ENCODE data around the gene PPP3CA. TPM values are rescaled to one million over a fixed set of nuclear protein-coding genes. Genes with fewer than 3 reads are reported as not detected.
"Not testable (repeated sequence)": the region's sequence is repeated elsewhere in the genome, so short reads cannot be mapped to it uniquely, and the experiment has no call there.

The PPP3CA gene
- total and polyA plus RNA-seq, 9 donors = 19.4 to 47.9 (median 37.9) TPM

DNA sequence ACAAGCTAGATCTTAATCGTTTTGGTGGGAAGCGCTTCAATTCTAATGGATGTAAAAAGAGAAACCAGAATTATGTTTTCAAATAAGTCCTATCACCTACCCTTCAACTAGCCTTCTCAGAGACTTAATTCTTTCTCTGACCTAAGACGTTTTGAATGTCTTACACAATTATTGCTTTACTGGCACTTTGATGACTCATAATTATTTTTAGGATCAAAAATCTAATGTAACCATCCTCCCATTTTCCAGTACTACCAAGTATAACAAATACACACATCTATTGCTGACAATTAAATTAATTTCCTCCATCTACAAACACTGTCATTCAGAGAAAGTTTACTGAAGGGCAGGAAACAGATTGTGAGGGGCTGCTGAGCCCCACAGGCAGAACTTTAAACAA lies 108.6 kb downstream of the PPP3CA start:
- TF ChIP-seq, protein P1, sequence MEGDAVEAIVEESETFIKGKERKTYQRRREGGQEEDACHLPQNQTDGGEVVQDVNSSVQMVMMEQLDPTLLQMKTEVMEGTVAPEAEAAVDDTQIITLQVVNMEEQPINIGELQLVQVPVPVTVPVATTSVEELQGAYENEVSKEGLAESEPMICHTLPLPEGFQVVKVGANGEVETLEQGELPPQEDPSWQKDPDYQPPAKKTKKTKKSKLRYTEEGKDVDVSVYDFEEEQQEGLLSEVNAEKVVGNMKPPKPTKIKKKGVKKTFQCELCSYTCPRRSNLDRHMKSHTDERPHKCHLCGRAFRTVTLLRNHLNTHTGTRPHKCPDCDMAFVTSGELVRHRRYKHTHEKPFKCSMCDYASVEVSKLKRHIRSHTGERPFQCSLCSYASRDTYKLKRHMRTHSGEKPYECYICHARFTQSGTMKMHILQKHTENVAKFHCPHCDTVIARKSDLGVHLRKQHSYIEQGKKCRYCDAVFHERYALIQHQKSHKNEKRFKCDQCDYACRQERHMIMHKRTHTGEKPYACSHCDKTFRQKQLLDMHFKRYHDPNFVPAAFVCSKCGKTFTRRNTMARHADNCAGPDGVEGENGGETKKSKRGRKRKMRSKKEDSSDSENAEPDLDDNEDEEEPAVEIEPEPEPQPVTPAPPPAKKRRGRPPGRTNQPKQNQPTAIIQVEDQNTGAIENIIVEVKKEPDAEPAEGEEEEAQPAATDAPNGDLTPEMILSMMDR (IDR thresholded peaks at IDR 0.05) = no peak
- TF ChIP-seq EP300 (IDR thresholded peaks at IDR 0.05) = no peak
- no peak for TF ChIP-seq POLR2A (IDR thresholded peaks at IDR 0.05)
- H3K4me3 ChIP-seq = no peak overlapping the region
- intact Hi-C loops (cut with DNase I) = no loop called here
- no peaks in the 10 kb centered on the region for H3K36me3 ChIP-seq
- no peak overlapping the region for H3K27ac ChIP-seq
- H3K9me3 ChIP-seq = no peaks in the 10 kb centered on the region
- WGBS, 3 donors = 52 to 57% (median 56%) methylated on average over 3 of the region's 3 CpGs
- H3K27me3 ChIP-seq = no peaks in the 10 kb centered on the region
- peaks cover 11% of the 10 kb centered on the region for H3K4me1 ChIP-seq (ENCODE audit: insufficient read depth)
- DNase-seq = no peak

DNA sequence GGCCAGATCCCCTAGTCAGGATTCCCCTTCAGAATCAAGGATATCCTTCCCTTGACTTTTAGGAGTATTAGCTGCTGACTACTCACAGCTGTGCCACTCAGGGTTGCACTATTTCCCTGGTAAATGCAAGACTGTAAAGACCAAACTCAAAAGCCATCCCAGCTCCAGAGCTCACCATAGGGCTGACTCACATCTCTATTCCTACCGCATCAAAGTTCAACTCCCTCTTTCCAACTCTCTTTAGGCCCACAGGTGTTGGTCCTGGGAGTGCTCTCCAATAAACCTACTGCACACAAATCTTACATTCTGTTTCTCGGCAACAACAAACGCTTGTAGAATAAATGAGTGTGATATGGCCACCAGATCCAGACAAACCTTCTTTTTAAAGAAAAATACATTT lies 109.6 kb downstream of the PPP3CA start:
- Histone ChIP-seq H3K27me3 (no peaks in the 10 kb centered on the region), H3K27ac (no peak overlapping the region), H3K4me3 (no peak overlapping the region), H3K9me3 (no peaks in the 10 kb centered on the region), H3K36me3 (no peaks in the 10 kb centered on the region), H3K4me1 (ENCODE audit: insufficient read depth) (peaks cover 11% of the 10 kb centered on the region)
- no peak for DNase-seq
- intact Hi-C loops (cut with DNase I) = no loop called here
- TF ChIP-seq POLR2A (IDR thresholded peaks at IDR 0.05) (no peak), EP300 (IDR thresholded peaks at IDR 0.05) (no peak)
- WGBS, 3 donors = 97 to 98% (median 98%) methylated on average over 3 of the region's 3 CpGs

DNA sequence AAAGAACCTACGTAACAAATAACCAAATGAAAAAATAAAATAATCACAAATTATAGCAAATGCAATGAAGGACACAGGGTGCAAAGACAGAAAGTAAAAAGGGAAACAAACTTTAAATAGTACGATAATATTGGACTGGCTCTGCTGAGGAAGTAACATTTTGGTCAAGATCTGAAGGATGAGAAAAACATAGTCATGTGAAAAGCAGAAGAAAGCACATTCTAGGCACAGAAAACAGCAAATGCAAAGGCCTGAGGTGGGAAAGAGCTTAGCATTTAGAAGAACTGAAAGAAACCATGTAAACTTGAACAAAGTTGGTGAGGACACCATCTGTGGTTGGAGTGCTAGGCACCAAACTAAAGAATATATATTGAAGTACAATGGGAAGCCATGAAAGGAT lies 111.2 kb downstream of the PPP3CA start:
- DNase-seq = no peak
- no peaks in the 10 kb centered on the region for H3K27me3 ChIP-seq
- 91 to 96% (median 93%) methylated on average over 2 of the region's 2 CpGs for WGBS, 3 donors
- H3K36me3 ChIP-seq = no peaks in the 10 kb centered on the region
- no peak overlapping the region for H3K27ac ChIP-seq
- intact Hi-C loops (cut with DNase I) = no loop called here
- no peaks in the 10 kb centered on the region for H3K9me3 ChIP-seq
- TF ChIP-seq EP300 (IDR thresholded peaks at IDR 0.05) = no peak
- TF ChIP-seq, protein P1 (IDR thresholded peaks at IDR 0.05) = no peak
- no peak for TF ChIP-seq POLR2A (IDR thresholded peaks at IDR 0.05)
- H3K4me1 ChIP-seq (ENCODE audit: insufficient read depth) = peaks cover 11% of the 10 kb centered on the region
- H3K4me3 ChIP-seq = no peak overlapping the region

DNA sequence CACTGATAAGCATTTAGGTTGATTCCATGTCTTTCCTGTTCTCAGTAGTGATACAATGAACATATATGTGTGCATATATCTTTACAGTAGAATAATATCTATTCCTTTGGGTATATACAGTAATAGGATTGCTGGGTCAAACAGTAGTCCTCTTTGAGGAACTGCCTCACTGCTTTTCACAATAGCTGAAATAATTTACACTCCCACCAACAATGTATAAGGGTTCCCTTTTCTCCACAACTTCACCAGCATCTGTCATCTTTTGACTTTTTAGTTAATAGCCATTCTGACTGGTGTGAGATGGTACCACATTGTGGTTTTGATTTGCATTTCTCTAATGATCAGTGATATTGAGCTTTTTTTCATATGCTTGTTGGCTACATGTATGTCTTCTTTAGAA lies 113.2 kb downstream of the PPP3CA start:
- H3K4me3 ChIP-seq; H3K9me3 ChIP-seq; H3K36me3 ChIP-seq; H3K27ac ChIP-seq; intact Hi-C loops (cut with DNase I); DNase-seq; H3K27me3 ChIP-seq; H3K4me1 ChIP-seq (ENCODE audit: insufficient read depth): not testable (repeated sequence)

DNA sequence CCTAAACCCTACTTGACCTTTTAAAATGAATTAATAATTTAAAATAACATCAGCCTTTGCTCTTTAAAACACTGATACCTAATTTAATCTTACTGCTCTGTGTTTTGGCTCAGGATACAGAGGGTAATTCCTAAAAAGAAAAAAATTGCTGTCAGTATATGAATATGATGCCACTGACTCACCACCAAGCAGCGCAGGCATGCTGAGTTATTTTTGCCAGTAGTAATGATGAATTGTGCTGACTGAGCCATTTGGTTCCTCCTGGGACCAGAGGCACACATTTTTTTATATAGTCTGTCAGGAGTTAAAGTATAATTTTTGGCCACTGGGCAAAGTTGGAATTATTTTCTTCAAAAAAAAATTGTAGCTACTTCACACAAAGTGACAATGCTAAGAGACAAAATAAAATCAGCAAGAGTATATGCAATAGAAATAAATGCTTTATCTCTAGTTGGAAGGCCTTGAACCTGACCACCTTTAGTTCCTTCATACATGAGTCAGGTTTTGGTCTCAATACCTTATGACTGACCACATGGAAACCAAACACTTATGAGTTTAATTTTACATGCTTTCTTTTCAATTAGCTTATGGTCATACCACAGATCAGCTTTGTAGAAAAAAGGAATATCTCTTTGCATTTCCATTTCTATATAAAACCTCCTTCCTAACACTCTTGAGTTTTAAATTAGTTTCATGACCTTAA lies 115.1 kb downstream of the PPP3CA start:
- Histone ChIP-seq H3K27me3 (no peaks in the 10 kb centered on the region), H3K4me1 (ENCODE audit: insufficient read depth) (peaks cover 3% of the 10 kb centered on the region), H3K9me3 (no peaks in the 10 kb centered on the region), H3K36me3 (no peaks in the 10 kb centered on the region), H3K27ac (no peak overlapping the region), H3K4me3 (no peak overlapping the region)
- DNase-seq = peak in 2 of 5 donors; percentile 16 to 29
- intact Hi-C loops (cut with DNase I) = no loop called here
- TF ChIP-seq EP300 (IDR thresholded peaks at IDR 0.05) (no peak), POLR2A (IDR thresholded peaks at IDR 0.05) (no peak)
- TF ChIP-seq, protein P1 (IDR thresholded peaks at IDR 0.05) = no peak
- 10 to 21% (median 14%) methylated on average over 1 of the region's 1 CpG for WGBS, 3 donors
